OCI-LY3 (cell line): ENCODE data around the gene C3orf85.

Experiments
- EZH2phosphoT487 ChIP-seq: fragments of 200-600 bp; shearing (Covaris generic); IDR thresholded peaks from 2 replicates; pipeline ENCODE4 v1.6.1; 2018; ENCODE audit warnings: antibody characterized with exemption, mixed run types, low read depth
- TF ChIP-seq, protein P1 (sequence below): fragments of 200-600, 300-600 bp; sonication (generic); IDR thresholded peaks from 2 replicates; pipeline ENCODE4 v1.5.1; 2014; ENCODE audit warnings: antibody characterized with exemption, low read length, low read depth

GRCh38 chr3:109117939-109118338 is 18.6 kb upstream of the C3orf85 start, which contains the start of gene MORC1:
- TF ChIP-seq, protein P1, sequence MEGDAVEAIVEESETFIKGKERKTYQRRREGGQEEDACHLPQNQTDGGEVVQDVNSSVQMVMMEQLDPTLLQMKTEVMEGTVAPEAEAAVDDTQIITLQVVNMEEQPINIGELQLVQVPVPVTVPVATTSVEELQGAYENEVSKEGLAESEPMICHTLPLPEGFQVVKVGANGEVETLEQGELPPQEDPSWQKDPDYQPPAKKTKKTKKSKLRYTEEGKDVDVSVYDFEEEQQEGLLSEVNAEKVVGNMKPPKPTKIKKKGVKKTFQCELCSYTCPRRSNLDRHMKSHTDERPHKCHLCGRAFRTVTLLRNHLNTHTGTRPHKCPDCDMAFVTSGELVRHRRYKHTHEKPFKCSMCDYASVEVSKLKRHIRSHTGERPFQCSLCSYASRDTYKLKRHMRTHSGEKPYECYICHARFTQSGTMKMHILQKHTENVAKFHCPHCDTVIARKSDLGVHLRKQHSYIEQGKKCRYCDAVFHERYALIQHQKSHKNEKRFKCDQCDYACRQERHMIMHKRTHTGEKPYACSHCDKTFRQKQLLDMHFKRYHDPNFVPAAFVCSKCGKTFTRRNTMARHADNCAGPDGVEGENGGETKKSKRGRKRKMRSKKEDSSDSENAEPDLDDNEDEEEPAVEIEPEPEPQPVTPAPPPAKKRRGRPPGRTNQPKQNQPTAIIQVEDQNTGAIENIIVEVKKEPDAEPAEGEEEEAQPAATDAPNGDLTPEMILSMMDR: no peak
- TF ChIP-seq EZH2phosphoT487: no peak
